Measurements from ENCODE around the gene UNC45B. TPM values are rescaled to one million over a fixed set of nuclear protein-coding genes. Genes with fewer than 3 reads are reported as not detected.
A peak's percentile ranks its signal among the peaks of the same experiment; 100 is the strongest.

UNC45B gene
- total and polyA plus RNA-seq, 2 of the 8 experiments (the other 6 are each of a cell fraction or from before 2014, with no cell fraction given): 0.06 to 0.15 TPM

DNA sequence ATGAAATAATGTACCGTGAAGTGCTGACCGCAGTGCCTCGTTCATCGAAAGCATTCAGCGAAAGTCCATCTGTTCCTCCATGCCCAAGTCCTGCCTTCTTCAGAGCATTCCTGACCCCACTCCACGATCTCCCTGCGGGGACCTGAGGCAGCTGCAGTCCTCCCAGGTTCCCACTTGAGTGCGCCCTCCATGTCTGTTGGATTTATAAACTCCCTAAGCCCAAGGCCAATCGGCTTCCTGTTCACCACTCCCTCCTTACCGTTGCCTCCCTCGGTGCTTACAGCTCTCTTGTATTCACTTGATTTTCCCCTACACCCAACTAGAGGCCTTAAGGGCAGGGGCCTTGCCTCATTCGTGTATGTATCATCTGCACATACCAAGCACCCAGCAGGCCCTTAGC is 30.8 kb upstream of the UNC45B start:
- Histone ChIP-seq H3K36me3 (ENCODE audit: control insufficient read depth in 2 of 4, insufficient read depth in 4 of 4, low read length in 3 of 4) (no peaks in the 10 kb centered on the region), H3K4me3 (ENCODE audit: extremely low read depth in 1 of 4, insufficient read depth in 2 of 4, low read depth in 3 of 4, low read length in 4 of 4) (no peak overlapping the region), H3K4me2 (ENCODE audit: insufficient read depth in 1 of 2, low read depth in 2 of 2, low read length in 2 of 2) (no peak overlapping the region), H4K20me1 (replicated peaks in 1 of 2; ENCODE audit: control insufficient read depth in 1 of 2, insufficient read depth in 2 of 2, low read length in 2 of 2) (no peaks in the 10 kb centered on the region), H3K14ac (ENCODE audit: insufficient read length) (no peak overlapping the region), H4K91ac (replicated peaks; ENCODE audit: insufficient read length, low read length) (no peak overlapping the region), H2AFZ (ENCODE audit: low read length) (no peak overlapping the region), H2BK20ac (ENCODE audit: low read length) (no peak overlapping the region), H3K27me3 (replicated peaks in 1 of 4; ENCODE audit: control insufficient read depth in 3 of 4, extremely low read depth in 1 of 4, insufficient read depth in 3 of 4, low read length in 3 of 4) (peaks cover 0 to 8% (median 3%) of the 10 kb centered on the region in 4 experiments; a peak in 3 of 7 replicates), H2BK12ac (ENCODE audit: low read depth, low read length) (no peak overlapping the region), H3K79me1 (ENCODE audit: low read depth, low read length) (peaks cover 5% of the 10 kb centered on the region; the same call in 1 of the 2 replicates), H2BK120ac (replicated peaks; ENCODE audit: low read depth, low read length) (no peak overlapping the region), H3K23me2 (ENCODE audit: low read depth, low read length) (peaks cover 9% of the 10 kb centered on the region; the same call in 1 of the 2 replicates), H3K23ac (ENCODE audit: insufficient read length) (no peak overlapping the region), H4K8ac (ENCODE audit: extremely low read depth, insufficient read depth, low read length) (no peak overlapping the region), H3K56ac (replicated peaks; ENCODE audit: insufficient read length, low read depth, low read length) (no peak overlapping the region), H2BK5ac (ENCODE audit: low read depth, low read length) (peak overlapping the region; percentile 35; the same call in 1 of the 2 replicates), H3K9me3 (ENCODE audit: insufficient read depth in 2 of 2, low read depth in 1 of 2, low read length in 1 of 2) (no peaks in the 10 kb centered on the region), H2AK5ac (ENCODE audit: low read depth, low read length) (no peak overlapping the region), H3K27ac (ENCODE audit: low read depth, low read length) (no peak overlapping the region; the same call in 1 of the 2 replicates), H3K4me1 (replicated peaks in 1 of 4; ENCODE audit: control insufficient read depth in 3 of 4, insufficient read depth in 4 of 4, low read length in 3 of 4) (peaks cover 0 to 4% (median 3%) of the 10 kb centered on the region in 4 experiments; a peak in 4 of 7 replicates), H3K4ac (replicated peaks; ENCODE audit: insufficient read length, low read depth, low read length) (no peak overlapping the region), H3K9ac (replicated peaks in 1 of 4; ENCODE audit: extremely low read depth in 1 of 4, low read depth in 3 of 4, low read length in 3 of 4) (no peak overlapping the region), H3K79me2 (ENCODE audit: control insufficient read depth in 1 of 2, insufficient read depth in 2 of 2, low read length in 2 of 2) (peaks cover 0 to 2% of the 10 kb centered on the region in 2 experiments; a peak in 1 of 4 replicates), H2BK15ac (ENCODE audit: low read length) (peak overlapping the region; percentile 19; the same call in 1 of the 2 replicates), H3K18ac (ENCODE audit: extremely low read depth, low read length) (no peak overlapping the region), H4K5ac (ENCODE audit: insufficient read length, low read depth, low read length) (no peak overlapping the region)
- FAIRE-seq (no peak), DNase-seq (ENCODE audit: low read depth in 1 of 2, low spot score in 2 of 2) (no peak)
- TF ChIP-seq RAD21 (IDR thresholded peaks at IDR 0.05 in 1 of 2, conservative IDR thresholded peaks at IDR 0.05 in 1 of 2; ENCODE audit: low read depth in 2 of 2, low read length in 2 of 2) (peak in 1 of 2 experiments; percentile 18; a peak in 2 of 4 replicates), RNF2 (IDR thresholded peaks at IDR 0.05; ENCODE audit: borderline replicate concordance, low read depth, low read length, missing control alignments, poor library complexity, severe bottlenecking) (no peak)
- TF ChIP-seq, protein P1, sequence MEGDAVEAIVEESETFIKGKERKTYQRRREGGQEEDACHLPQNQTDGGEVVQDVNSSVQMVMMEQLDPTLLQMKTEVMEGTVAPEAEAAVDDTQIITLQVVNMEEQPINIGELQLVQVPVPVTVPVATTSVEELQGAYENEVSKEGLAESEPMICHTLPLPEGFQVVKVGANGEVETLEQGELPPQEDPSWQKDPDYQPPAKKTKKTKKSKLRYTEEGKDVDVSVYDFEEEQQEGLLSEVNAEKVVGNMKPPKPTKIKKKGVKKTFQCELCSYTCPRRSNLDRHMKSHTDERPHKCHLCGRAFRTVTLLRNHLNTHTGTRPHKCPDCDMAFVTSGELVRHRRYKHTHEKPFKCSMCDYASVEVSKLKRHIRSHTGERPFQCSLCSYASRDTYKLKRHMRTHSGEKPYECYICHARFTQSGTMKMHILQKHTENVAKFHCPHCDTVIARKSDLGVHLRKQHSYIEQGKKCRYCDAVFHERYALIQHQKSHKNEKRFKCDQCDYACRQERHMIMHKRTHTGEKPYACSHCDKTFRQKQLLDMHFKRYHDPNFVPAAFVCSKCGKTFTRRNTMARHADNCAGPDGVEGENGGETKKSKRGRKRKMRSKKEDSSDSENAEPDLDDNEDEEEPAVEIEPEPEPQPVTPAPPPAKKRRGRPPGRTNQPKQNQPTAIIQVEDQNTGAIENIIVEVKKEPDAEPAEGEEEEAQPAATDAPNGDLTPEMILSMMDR (IDR thresholded peaks at IDR 0.05; ENCODE audit: control extremely low read depth in 1 of 3, insufficient read depth in 1 of 3, low read depth in 1 of 3, low read length in 3 of 3): peak in 1 of 3 experiments; percentile 33; a peak in 2 of 4 replicates
- 87% methylated on average over 12 of the region's 12 CpGs; no CpG with 5 or more reads in 1 of the 2 experiments for WGBS, 2 experiments (ENCODE audit: extremely low coverage in 1 of 2, insufficient coverage in 1 of 2, insufficient read length in 1 of 2, insufficient replicate concordance in 2 of 2, low coverage in 1 of 2, low lambda C conversion rate in 2 of 2, missing lambda C conversion rate in 1 of 2)
- ChIA-PET POLR2A (ENCODE audit: partially characterized antibody) (interaction anchor here (0.7 to 5.6 kb wide), 5 partner anchors 12 to 122 kb away, joined by 3 to 46 read pairs (median 3); no protein-coding TSS in a partner anchor), CTCF (ENCODE audit: partially characterized antibody) (interaction anchor here (0.6 to 4.0 kb wide), 4 partner anchors 11 to 119 kb away, joined by 3 to 43 read pairs (median 4); no protein-coding TSS in a partner anchor)
